Measurements from ENCODE around the gene KRTAP26-1. TPM values are rescaled to one million over a fixed set of nuclear protein-coding genes. Genes with fewer than 3 reads are reported as not detected.

The KRTAP26-1 gene, protein sequence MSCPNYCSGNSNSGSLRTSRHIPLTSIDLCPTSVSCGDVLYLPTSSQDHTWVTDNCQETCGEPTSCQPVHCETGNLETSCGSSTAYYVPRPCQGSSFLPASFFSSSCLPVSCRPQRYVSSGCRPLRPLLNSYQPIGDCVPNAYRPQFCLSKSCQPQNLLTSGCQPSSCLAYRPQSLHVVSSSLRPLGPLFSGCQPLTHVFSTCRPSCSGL
- not detected in 2 replicates for total RNA-seq

DNA sequence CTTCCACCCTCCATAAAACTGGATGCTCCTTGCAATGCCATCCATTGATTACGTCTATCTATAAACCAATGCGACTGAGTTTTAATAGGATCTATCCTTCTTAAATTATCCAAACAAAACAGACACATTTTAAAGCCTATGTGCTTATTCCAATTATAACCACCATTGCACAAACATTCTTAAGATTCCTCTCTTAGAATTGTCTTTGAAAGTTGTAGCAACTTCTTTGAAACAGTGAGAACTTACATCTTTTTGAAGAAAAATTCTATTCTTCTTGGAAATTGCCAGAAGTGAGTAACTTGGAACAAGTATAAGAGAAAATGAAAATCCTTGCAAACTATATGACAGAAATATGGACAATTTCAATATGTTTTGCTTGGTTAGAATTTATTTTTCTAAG is at the start of gene KRTAP26-1:
TSS of gene KRTAP26-1 (minus strand) at position 101 of the 400 bp plus-strand sequence. CDS start 280 bp downstream, outside the sequence.

DNA sequence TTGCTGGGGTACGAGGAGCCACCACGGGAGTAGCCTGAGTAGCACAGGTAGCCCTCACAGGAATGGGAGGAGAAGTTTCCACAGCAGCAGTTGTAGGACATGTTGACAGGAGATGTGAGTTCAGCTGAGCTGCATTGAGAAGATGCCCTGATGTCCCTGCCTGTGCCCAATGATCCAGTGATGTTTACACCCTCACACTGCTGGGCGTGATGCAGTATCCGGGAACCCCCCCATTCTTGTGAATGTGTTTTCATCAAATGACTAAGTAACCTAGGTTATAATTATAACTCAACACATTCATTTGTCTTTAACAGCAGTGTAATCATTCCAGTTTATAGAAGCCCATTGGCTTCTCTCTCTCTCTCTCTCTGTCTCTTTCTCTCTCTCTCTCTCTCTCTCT is 28.4 kb upstream of the KRTAP26-1 start, which contains the start of gene KRTAP23-1:
TSS of gene KRTAP23-1 (minus strand) at position 101 of the 400 bp plus-strand sequence. CDS start at position 101, 0 bp downstream.

GRCh38 chr21:30337276-30337744 is 17.2 kb upstream of the KRTAP26-1 start, which contains the start of gene KRTAP27-1:
Gene KRTAP27-1, minus strand, starts transcription at chr21:30337694. Its CDS starts 26 bp downstream, at chr21:30337668.

GRCh38 chr21:30289215-30289614 is 30.9 kb downstream of the KRTAP26-1 start, which contains the start of gene KRTAP25-1:
Gene KRTAP25-1, minus strand, starts transcription at chr21:30289514. Its CDS starts 24 bp downstream, at chr21:30289490.

GRCh38 chr21:30282850-30283249 is 37.3 kb downstream of the KRTAP26-1 start, which contains the start of gene KRTAP24-1:
Gene KRTAP24-1, minus strand, starts transcription at chr21:30282950. Its CDS starts 18 bp downstream, at chr21:30282932.

Other genes starting within 250 kb of the KRTAP26-1 start
- not detected in 2 replicates for gene CLDN17, start 153.5 kb downstream of the KRTAP26-1 start, total RNA-seq
- gene CLDN8, start 104.2 kb downstream of the KRTAP26-1 start, total RNA-seq: not detected in 2 replicates
- not detected in 2 replicates for gene KRTAP24-1, start 37.4 kb downstream of the KRTAP26-1 start, total RNA-seq
- gene KRTAP25-1, start 30.8 kb downstream of the KRTAP26-1 start, total RNA-seq: not detected in 2 replicates
- not detected in 2 replicates for gene KRTAP27-1, start 17.4 kb upstream of the KRTAP26-1 start, total RNA-seq
- gene KRTAP23-1, start 28.3 kb upstream of the KRTAP26-1 start, total RNA-seq: not detected in 2 replicates
- gene KRTAP13-2, start 52.0 kb upstream of the KRTAP26-1 start, total RNA-seq: not detected in 2 replicates
- gene KRTAP13-1, start 75.7 kb upstream of the KRTAP26-1 start, total RNA-seq: not detected in 2 replicates
- not detected in 2 replicates for gene KRTAP13-3, start 105.6 kb upstream of the KRTAP26-1 start, total RNA-seq
- not detected in 2 replicates for gene KRTAP13-4, start 109.9 kb upstream of the KRTAP26-1 start, total RNA-seq
- not detected in 2 replicates for gene KRTAP15-1, start 120.0 kb upstream of the KRTAP26-1 start, total RNA-seq
- not detected in 2 replicates for gene KRTAP19-1, start 160.1 kb upstream of the KRTAP26-1 start, total RNA-seq
- gene KRTAP19-2, start 167.1 kb upstream of the KRTAP26-1 start, total RNA-seq: not detected in 2 replicates
- not detected in 2 replicates for gene KRTAP19-3, start 171.7 kb upstream of the KRTAP26-1 start, total RNA-seq
- not detected in 2 replicates for gene KRTAP19-4, start 176.8 kb upstream of the KRTAP26-1 start, total RNA-seq
- not detected in 2 replicates for gene KRTAP19-5, start 181.8 kb upstream of the KRTAP26-1 start, total RNA-seq
- not detected in 2 replicates for gene KRTAP19-6, start 221.5 kb upstream of the KRTAP26-1 start, total RNA-seq
- gene KRTAP19-7, start 241.0 kb upstream of the KRTAP26-1 start, total RNA-seq: not detected in 2 replicates

Measured in pericardium fibroblast (primary cell).